Activated CD8-positive, alpha-beta memory T cell treated with anti-CD3 and anti-CD28 coated beads, Interleukin-2, amount 50 U/mL, for 4 hours (primary cell): Measurements from ENCODE around the gene HLA-A.

Experiments used
- DNase-seq: peaks from one replicate; pipeline ENCODE4 v3.0.0-alpha.2; 2020

HLA-A gene

GRCh38 chr6:29935273-29935955 is 6.9 kb upstream of the HLA-A start:
- DNase-seq: no peak

DNA sequence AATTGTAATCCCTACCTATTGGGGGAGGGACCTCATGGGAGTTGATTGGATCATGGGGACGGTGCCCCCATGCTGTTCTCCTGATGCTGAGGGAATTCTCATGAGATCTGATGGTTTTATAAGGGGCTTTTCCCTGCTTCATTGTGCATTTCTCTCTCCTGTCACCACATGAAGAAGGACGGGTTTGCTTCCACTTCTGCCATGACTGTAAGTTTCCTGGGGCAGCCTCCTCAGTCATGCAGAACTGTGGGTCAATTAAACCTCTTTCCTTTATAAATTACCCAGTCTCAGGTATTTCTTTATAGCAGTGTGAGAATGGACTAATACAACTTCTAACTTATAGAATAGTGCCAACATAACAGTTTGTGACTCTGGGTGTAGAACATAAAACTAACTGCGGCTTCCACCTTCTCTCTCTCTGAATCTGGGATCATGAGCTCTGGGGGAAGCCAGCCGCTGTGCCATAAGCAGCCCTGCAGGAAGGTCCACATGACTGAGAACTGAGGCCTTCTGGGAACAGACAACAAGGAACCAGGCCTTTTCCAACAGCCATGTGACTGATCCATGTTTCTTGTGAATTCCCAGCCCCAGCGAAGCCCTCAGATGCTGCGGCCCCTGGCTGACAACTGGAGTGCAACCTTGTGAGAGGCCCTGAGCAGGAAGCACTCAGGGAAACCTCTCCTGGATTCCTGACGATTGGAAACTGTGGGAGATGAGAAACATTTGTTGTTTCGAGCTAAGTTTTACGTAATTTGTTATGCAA is 3.4 kb upstream of the HLA-A start:
- DNase-seq: no peak

GRCh38 chr6:29941016-29941415 is 1.3 kb upstream of the HLA-A start:
- DNase-seq: no peak

DNA sequence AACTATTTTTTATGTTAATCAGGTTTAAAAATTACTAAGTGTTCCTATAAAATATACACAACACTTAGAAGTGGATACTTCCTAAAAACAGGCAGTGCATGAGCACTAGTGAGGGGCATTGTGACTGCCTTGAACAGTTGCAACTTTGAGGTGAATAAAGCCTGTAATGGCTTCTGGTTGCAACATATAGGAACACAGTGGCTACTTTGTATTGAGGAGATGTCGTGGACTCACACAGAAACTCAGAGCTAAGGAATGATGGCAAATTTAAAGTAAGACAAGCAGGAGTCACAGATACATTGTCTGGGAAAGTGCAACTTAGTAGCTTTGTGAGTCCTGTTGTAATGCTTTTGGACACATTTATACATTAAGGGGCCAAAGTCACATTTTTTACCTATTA is 861 bp upstream of the HLA-A start:
- DNase-seq: no peak

DNA sequence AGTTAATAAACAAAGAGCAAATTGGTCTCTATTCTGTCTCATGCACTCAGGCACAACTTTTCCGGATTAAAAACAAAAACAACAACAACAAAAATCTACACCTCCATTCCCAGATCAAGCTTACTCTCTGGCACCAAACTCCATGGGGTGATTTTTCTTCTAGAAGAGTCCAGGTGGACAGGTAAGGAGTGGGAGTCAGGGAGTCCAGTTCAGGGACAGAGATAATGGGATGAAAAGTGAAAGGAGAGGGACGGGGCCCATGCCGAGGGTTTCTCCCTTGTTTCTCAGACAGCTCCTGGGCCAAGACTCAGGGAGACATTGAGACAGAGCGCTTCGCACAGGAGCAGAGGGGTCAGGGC is 437 bp upstream of the HLA-A start:
- no peak for DNase-seq

DNA sequence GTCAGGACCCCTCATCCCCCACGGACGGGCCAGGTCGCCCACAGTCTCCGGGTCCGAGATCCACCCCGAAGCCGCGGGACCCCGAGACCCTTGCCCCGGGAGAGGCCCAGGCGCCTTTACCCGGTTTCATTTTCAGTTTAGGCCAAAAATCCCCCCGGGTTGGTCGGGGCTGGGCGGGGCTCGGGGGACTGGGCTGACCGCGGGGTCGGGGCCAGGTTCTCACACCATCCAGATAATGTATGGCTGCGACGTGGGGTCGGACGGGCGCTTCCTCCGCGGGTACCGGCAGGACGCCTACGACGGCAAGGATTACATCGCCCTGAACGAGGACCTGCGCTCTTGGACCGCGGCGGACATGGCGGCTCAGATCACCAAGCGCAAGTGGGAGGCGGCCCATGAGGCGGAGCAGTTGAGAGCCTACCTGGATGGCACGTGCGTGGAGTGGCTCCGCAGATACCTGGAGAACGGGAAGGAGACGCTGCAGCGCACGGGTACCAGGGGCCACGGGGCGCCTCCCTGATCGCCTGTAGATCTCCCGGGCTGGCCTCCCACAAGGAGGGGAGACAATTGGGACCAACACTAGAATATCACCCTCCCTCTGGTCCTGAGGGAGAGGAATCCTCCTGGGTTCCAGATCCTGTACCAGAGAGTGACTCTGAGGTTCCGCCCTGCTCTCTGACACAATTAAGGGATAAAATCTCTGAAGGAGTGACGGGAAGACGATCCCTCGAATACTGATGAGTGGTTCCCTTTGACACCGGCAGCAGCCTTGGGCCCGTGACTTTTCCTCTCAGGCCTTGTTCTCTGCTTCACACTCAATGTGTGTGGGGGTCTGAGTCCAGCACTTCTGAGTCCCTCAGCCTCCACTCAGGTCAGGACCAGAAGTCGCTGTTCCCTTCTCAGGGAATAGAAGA is 978 bp downstream of the HLA-A start:
- DNase-seq: peak; percentile 49

DNA sequence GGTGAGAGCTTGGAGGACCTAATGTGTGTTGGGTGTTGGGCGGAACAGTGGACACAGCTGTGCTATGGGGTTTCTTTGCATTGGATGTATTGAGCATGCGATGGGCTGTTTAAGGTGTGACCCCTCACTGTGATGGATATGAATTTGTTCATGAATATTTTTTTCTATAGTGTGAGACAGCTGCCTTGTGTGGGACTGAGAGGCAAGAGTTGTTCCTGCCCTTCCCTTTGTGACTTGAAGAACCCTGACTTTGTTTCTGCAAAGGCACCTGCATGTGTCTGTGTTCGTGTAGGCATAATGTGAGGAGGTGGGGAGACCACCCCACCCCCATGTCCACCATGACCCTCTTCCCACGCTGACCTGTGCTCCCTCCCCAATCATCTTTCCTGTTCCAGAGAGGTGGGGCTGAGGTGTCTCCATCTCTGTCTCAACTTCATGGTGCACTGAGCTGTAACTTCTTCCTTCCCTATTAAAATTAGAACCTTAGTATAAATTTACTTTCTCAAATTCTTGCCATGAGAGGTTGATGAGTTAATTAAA is 3.0 kb downstream of the HLA-A start:
- DNase-seq: no peak

GRCh38 chr6:29946223-29947076 is 4.1 kb downstream of the HLA-A start:
- no peak for DNase-seq

DNA sequence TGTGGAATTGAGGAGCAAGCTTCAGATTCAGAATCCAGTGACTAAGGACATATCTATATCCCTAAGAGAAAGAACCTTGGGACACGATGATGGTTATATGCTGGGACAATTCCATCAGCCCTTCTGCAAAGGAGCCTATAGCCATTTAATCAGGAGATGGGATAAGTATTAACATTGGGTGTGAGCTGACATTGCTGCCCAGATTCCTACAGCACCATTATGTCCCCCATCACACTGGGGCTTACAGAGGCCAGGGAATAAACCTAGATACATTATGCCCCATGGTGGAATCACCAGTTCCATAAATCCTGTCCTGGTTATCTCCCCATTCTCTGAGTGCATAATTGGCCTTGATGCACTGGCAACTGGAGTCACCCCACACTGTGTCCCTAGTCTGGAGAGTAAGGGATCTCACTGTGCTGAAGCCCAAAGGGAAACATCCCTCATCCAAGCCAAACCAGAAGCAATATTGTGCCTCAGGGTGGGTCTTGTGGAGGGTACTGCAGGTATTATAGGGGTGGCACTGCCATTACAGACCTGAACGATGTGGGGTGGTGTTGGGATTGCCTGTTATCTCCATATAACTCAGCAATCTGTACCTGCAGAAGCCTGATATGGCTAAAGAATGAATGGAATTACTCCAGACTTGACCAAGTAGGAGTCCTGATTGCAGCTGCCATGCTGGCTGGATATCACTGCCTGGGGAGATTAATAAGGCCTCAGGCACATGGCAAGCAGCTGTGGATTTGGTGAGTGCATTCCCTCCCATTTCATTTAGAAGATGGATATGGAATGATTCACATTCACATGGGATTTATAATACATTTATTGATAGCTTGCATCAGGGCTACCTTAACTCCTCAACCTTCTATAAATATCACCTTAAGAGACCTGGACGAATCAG is 5.0 kb downstream of the HLA-A start:
- peak; percentile 24 for DNase-seq

GRCh38 chr6:29948277-29948676 is 5.9 kb downstream of the HLA-A start:
- peak; percentile 24 for DNase-seq

GRCh38 chr6:29949934-29950333 is 7.6 kb downstream of the HLA-A start:
- no peak for DNase-seq

DNA sequence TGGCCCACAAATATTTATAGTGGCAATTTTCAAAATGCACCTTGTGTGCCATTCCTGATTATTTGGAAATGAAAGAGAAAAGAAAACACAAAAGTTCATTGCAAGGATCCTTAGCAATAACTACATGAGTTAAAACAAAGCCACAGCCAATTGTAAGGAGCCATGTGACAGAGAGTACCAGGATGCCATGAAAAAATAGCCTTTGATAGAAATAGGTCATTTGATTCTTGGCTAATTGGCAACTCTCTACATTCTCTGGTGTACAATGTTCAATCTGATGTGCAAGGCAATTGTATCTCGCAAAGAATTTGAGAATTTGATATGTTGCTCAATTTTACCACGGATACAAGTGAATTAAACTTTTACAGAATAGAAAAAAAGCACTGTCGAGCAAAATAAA is 9.6 kb downstream of the HLA-A start:
- no peak for DNase-seq

GRCh38 chr6:29953001-29953441 is 10.7 kb downstream of the HLA-A start:
- no peak for DNase-seq

DNA sequence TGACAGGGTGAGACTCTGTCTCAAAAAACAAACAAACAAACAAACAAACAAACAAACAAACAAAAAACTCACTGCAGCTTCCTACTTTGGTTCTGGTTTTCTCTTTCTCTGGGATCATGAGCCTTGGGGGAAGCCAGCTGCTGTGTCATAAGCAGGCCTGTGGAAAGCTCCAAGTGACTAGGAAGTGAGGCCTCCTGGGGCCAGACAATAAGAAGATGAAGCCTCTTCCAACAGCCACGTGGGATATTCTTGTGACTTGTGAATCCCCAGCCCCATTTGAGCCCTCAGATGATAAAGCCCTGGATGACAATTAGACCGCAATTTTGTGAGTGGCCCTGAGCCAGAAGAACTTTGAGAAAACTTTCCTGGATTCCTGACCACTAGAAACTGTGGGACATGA is 11.4 kb downstream of the HLA-A start:
- DNase-seq: no peak

DNA sequence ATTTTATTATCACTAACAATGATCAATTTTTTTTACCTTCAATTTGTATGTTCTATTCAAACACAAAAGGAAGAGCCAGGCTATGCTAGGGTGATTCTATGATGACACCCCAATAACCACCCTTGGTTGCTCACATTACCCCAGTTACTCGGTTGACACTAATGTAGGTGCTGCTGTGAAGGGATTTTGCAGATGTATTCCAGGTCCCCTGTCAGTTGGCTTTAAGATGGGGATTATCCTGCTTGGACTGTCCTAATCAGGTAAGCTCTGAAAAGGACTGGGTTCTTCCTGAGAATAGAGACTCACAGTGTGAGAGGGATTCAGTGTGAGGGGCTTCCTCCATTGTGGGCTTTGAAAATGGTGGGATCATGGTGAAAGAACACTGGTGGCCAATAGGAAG is 11.9 kb downstream of the HLA-A start:
- no peak for DNase-seq

GRCh38 chr6:29955783-29956182 is 13.5 kb downstream of the HLA-A start:
- no peak for DNase-seq

DNA sequence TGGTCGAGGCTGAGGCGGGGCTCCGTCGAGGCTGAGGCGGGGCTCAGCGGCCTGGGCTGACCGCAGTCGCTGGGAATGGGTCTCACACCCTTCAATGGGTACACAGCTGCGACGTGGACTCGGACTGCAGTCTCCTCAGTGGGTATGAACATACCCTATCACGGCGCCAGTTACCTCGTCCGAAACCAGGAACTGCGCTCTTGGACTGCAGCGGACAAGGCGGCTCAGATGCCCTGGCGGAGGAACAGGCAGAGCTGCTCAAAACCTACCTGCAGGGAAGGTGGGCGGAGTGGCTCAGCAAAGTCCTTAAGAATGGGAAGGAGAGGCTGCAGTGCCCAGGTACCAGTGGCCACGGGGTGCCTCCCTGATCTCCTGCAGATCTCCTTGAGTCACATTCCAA is 14.2 kb downstream of the HLA-A start:
- no peak for DNase-seq

GRCh38 chr6:29958046-29958445 is 15.7 kb downstream of the HLA-A start:
- no peak for DNase-seq

DNA sequence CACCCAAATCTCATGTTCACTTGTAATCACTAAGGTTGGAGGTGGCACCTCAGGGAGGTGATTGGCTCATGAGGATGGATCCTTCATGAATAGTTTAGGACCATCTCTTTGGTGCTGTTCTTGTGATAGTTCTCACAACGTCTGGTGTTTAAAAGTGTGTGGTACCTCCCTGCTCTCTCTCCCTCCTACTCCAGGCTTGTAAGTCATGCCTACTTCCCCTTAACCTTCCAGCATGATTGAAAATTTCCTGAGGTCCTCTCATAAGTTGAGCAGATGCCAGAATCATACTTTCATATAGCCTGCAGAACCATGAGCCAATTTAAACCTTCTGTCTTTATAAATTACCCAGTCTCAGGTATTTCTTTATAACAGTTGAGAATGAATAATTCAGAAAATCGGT is 16.6 kb downstream of the HLA-A start:
- no peak for DNase-seq

DNA sequence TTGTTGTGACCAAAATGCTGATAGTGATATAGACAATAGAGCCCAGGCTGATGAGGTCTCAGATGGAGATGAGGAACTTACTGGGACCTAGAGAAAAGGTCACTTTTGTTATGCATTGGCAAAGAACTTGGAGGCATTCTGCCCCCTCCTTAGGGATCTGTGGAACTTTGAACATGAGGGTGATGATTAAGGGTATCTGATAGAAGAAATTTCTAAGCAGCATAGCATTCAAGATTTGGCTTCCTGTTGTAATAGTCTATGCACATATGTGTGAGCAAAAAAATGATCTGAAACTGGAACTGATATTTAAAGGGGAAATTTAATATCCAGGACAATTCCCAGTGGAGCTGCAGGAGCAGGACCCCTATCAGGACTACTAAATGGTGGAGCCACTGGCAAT is 17.1 kb downstream of the HLA-A start:
- no peak for DNase-seq

GRCh38 chr6:29961966-29962365 is 19.6 kb downstream of the HLA-A start:
- DNase-seq: no peak
